KBM-7 (cell line): ENCODE data around the gene WWP2.
A peak's percentile ranks its signal among the peaks of the same experiment; 100 is the strongest.
"Not testable (repeated sequence)": the region's sequence is repeated elsewhere in the genome, so short reads cannot be mapped to it uniquely, and the experiment has no call there.

Source experiments
- DNase-seq: peaks from one replicate; pipeline ENCODE4 v3.0.0-alpha.2; 2015
- in situ Hi-C: fragments of 300-500 bp; cut with MboI; formaldehyde crosslinking; loops from 2 replicates; pipeline ENCODE4 v1.14.3; 2020; ENCODE audit warnings: low sequenced_read_pairs, low pct_unique_long_range_greater_than_20kb, mixed read lengths

WWP2 gene

GRCh38 chr16:69761983-69762813, at the start of gene WWP2:
Gene WWP2, plus strand, starts transcription at chr16:69762332. Its CDS starts 24,679 bp downstream, at chr16:69787011.
- peak; percentile 85 for DNase-seq
- in situ Hi-C loops = no loop called here

DNA sequence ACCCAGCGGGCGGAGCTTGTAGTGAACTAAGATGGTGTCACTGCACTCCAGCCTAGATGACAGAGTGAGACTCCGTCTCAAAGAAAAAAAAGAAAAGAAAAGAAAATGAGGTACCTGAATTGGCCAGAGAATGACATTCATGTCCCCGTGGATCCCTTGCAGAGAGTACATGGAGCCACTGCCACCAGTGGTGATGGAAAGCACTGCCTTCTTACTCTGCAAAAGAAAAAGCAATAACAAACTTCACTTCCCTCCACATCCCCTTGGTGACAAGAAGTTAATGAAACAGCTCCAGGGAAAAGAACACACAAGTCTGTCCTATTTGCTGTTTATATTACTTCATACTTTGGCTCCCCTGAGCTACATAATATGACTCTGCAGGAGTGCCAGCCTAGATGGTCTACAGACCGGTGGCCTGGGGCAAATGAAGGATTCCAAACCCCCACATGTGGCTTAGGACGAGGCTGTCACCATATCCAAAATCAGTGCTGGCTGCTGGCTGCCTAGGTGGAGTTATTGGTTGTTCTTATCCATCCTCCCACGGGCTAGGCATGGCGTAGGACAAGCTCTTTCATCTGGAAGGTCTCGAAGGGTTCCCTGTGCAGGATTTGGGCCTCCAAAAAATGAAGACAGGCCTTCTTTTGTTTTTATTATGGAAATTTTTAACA, 49.1 kb upstream of the WWP2 start:
- in situ Hi-C loops = no loop called here
- no peak for DNase-seq

DNA sequence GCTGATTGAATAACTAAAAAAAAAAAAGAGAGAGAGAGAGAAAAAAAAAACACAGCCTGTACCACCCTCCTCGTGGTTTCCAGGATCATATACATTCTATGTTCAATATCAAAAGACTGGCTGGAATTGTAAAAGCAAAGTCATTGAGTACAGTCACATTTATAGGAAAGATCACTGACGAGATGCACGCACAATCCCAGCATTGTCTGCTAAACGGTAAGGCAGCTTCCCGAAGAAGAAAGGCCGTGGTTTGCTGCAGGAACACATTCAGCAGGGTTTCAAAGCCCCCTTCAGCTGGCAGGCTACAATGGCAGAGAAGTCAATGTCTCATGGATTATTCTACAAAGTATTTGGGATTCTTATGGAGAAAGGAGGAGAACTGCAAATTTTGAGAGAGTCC, 45.1 kb upstream of the WWP2 start:
- in situ Hi-C loops = no loop called here
- no peak for DNase-seq

- in situ Hi-C loops = no loop called here
- no peak for DNase-seq
Measured at GRCh38 chr16:69718111-69718764, 43.9 kb upstream of the WWP2 start.

DNA sequence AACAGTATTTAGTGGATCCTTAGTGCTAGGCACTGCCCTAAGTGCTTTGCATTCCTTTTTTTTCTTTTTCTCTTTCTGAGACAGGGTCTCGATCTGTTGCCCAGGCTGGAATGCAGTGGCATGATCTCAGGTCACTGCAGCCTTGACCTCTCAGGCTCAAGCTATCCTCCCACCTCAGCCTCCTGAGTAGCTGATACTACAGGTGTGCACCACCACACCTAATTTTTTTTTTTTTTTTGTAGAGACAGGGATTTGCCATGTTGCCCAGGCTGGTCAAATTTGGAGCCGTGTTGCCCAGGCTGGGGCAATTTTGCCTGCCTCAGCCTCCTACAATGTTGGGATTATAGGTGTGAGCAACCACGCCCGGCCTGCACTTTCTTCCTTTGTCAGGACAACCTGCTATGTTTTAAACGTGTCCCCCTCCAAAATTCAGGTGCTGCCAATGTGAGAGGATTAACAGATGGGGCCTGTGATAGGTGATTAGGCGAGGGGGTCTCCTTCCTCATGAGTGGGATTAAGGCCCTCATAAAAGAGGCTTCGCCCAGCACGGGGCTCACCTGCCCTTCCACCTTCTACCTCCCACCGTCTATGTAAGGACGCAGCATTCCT, 41.2 kb upstream of the WWP2 start:
- in situ Hi-C loops = no loop called here
- no peak for DNase-seq

GRCh38 chr16:69721441-69721957, 40.6 kb upstream of the WWP2 start:
- DNase-seq = no peak
- in situ Hi-C loops = no loop called here

GRCh38 chr16:69724414-69724873, 37.7 kb upstream of the WWP2 start:
- in situ Hi-C loops = no loop called here
- DNase-seq = no peak

DNA sequence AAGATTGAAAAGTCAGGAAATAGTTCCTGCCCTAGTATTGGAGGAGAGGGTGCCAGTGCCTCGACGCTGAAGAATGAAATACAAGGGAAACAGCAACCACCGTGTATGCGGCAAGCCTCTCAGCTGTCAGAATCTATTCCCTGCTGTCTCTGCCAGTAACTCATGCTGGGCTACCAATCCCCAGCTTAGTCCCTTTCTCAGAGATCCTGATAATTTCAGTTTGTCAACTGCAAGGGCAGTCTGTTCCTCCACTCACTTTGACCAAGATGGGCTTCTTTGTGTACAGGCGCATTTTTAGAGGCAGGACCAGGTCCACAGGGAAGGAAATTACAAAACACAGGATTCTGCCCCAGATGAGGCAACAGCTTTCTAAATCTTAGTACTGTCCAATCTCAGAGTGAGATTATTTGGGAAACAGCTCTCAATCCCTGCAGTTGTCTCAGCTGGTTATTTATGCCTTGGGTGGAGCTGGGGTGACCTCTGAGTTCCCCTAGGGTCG, 37.1 kb upstream of the WWP2 start:
- in situ Hi-C loops = no loop called here
- DNase-seq = no peak

DNA sequence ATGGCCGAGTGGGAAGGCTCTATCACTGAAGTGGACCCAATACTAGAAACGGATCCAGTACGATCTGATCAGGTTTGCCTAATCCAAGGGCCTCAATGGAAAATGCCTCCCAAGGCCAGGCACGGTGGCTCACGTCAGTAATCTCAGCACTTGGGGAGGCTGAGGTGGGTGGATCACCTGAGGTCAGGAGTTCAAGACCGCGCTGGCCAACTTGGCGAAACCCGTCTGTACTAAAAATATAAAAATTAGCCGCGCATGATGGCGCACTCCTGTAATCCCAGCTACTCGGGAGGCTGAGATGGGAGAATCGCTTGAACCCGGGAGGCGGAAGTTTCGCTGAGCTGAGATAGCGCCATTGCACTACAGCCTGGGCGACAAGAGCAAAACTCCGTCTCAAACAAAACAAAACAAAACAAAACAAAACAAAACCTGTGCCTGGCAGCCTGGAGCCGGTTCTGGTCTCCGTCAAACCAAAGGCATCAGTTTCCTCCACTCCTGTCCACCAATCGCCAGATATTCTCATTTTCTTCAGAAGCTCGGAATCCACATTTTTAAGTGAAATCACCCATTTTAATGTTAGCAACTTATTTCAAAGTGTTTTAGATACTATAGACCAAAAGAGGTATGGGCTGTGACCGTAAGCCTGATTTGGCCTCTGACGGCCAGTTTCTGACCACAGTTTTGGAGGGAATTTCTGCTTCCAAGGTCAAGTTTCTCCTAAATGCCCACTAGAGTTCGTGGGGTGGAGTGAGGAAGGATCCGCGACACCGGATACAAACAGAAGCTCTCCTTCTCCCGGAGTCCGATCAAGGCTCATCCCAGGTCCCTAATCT, 36.4 kb upstream of the WWP2 start:
- DNase-seq = no peak
- in situ Hi-C loops = no loop called here

GRCh38 chr16:69726313-69727060, 35.6 kb upstream of the WWP2 start, which contains the start of gene NQO1:
Gene NQO1, minus strand, starts transcription at chr16:69726560. Its CDS starts 121 bp downstream, at chr16:69726439.
- DNase-seq = peak; percentile 95
- in situ Hi-C loops = no loop called here

GRCh38 chr16:69727916-69728270, 34.2 kb upstream of the WWP2 start:
- DNase-seq = no peak
- in situ Hi-C loops = no loop called here

- in situ Hi-C loops, DNase-seq: not testable (repeated sequence)
Measured at GRCh38 chr16:69729030-69729429, 33.1 kb upstream of the WWP2 start.

- DNase-seq, in situ Hi-C loops: not testable (repeated sequence)
Measured at GRCh38 chr16:69731280-69731679, 30.9 kb upstream of the WWP2 start.

GRCh38 chr16:69732101-69732500, 30.0 kb upstream of the WWP2 start:
- no peak for DNase-seq
- in situ Hi-C loops = no loop called here

DNA sequence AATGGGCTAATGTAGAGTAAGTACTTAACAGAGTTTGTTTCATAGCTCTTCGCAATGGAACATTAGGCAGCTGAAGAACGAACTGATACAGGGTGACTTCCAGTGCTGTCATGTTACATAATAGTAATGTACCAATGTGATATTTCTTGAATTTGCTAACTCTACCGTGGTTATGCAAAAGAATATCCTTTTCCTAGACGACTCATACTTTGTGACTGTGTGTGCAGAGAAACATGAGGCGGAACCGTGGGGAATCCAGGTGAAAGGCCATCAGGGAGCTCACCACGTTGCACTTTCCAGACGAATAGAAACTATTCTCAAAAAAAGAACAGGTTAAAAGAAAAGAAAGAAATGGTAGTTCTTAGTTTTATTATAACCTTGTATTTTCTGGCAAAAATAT, 20.6 kb upstream of the WWP2 start:
- in situ Hi-C loops = no loop called here
- DNase-seq = no peak

- in situ Hi-C loops = no loop called here
- DNase-seq = no peak
Measured at GRCh38 chr16:69741951-69742904, 19.9 kb upstream of the WWP2 start.
